IMR-90 (cell line): ENCODE data around the gene FNDC3A. TPM values are rescaled to one million over a fixed set of nuclear protein-coding genes. Genes with fewer than 3 reads are reported as not detected.

Source experiments
- ATAC-seq: fragments of 200-7000 bp; cut with Tn5 transposase; 2 replicates; pipeline ENCODE4 v1.9.1; 2020; ENCODE audit warnings: low read depth, mild to moderate bottlenecking, moderate library complexity
- BruUV-seq: library from RNA; stranded (reverse); fragments of 400-500 nt; replicated peaks from 2 replicates; lab custom pipeline; 2021; lab: Mats Ljungman, UMichigan
- CTCF ChIA-PET: fragments of 300-600 bp; formaldehyde crosslinking; extraction: SDS; loops from one replicate; lab custom pipeline; 2021; ENCODE audit warnings: antibody characterized with exemption; lab: Yijun Ruan, JAX
- POLR2A ChIA-PET: fragments of 300-600 bp; sonication (Branson Sonifier 250); formaldehyde crosslinking; loops from one replicate; lab custom pipeline; 2022; ENCODE audit warnings: antibody characterized with exemption; ENCODE audit not compliant: unreplicated experiment; lab: Charles Lee
- DNase-seq: peaks from one replicate; pipeline ENCODE4 v3.0.0; 2013
- H2AFZ ChIP-seq: replicated peaks from 2 replicates; pipeline ENCODE3; 2013; ENCODE audit warnings: low read length, mild to moderate bottlenecking; ENCODE audit not compliant: poor library complexity
- H2AK5ac ChIP-seq: 2 replicates; pipeline ENCODE4 v1.6.1; 2013; ENCODE audit warnings: low read depth, low read length, inconsistent platforms
- H2AK9ac ChIP-seq: replicated peaks from 2 replicates; pipeline ENCODE3; 2013; ENCODE audit warnings: mild to moderate bottlenecking, low read depth, low read length, moderate library complexity; ENCODE audit not compliant: poor library complexity
- H2BK120ac ChIP-seq: 2 replicates; pipeline ENCODE4 v1.6.1; 2013; ENCODE audit warnings: low read depth, low read length, inconsistent platforms
- H2BK15ac ChIP-seq: 3 replicates; pipeline ENCODE4 v1.6.1; 2013; ENCODE audit warnings: low read depth, low read length, inconsistent platforms
- H2BK20ac ChIP-seq: 2 replicates; pipeline ENCODE4 v1.6.1; 2013; ENCODE audit warnings: low read depth, mild to moderate bottlenecking, inconsistent platforms, low read length, moderate library complexity
- H2BK5ac ChIP-seq: 2 replicates; pipeline ENCODE4 v1.6.1; 2013; ENCODE audit warnings: mild to moderate bottlenecking, low read depth, low read length, inconsistent platforms; ENCODE audit not compliant: poor library complexity, severe bottlenecking
- H3K14ac ChIP-seq: replicated peaks from 2 replicates; pipeline ENCODE4 v1.6.1; 2013; ENCODE audit warnings: low read depth, low read length, inconsistent platforms
- H3K18ac ChIP-seq: 2 replicates; pipeline ENCODE4 v1.6.1; 2013; ENCODE audit warnings: low read depth, low read length, control low read depth
- H3K23ac ChIP-seq: 2 replicates; pipeline ENCODE4 v1.6.1; 2013; ENCODE audit warnings: low read depth, low read length, inconsistent platforms
- H3K27ac ChIP-seq: 2 replicates; pipeline ENCODE4 v1.5.1; 2013; ENCODE audit warnings: mild to moderate bottlenecking, control low read depth, low read length; ENCODE audit not compliant: insufficient read depth
- H3K27me3 ChIP-seq: 2 replicates; pipeline ENCODE4 v1.6.1; 2013; ENCODE audit warnings: low read length; ENCODE audit not compliant: control insufficient read depth, insufficient read depth
- H3K36me3 ChIP-seq: 2 replicates; pipeline ENCODE4 v1.6.1; 2013; ENCODE audit warnings: low read length, mixed read lengths; ENCODE audit not compliant: control insufficient read depth, insufficient read depth
- H3K4ac ChIP-seq: 2 replicates; pipeline ENCODE4 v1.6.1; 2013; ENCODE audit warnings: low read depth, low read length, inconsistent platforms
- H3K4me1 ChIP-seq: 2 replicates; pipeline ENCODE4 v1.6.1; 2013; ENCODE audit warnings: low read length, mixed read lengths; ENCODE audit not compliant: control insufficient read depth, insufficient read depth
- H3K4me2 ChIP-seq: 2 replicates; pipeline ENCODE4 v1.6.1; 2013; ENCODE audit warnings: low read depth, mild to moderate bottlenecking, control low read depth, low read length, moderate library complexity
- H3K4me3 ChIP-seq: 2 replicates; pipeline ENCODE4 v1.5.1; 2013; ENCODE audit warnings: low read depth, mild to moderate bottlenecking, control low read depth, low read length, moderate library complexity; ENCODE audit not compliant: insufficient read depth
- H3K56ac ChIP-seq: 2 replicates; pipeline ENCODE4 v1.6.1; 2013; ENCODE audit warnings: low read length, inconsistent platforms; ENCODE audit not compliant: insufficient read depth; ENCODE audit errors: extremely low read depth
- H3K79me1 ChIP-seq, 2 experiments: 2 replicates each; pipeline ENCODE4 v1.6.1; 2013; ENCODE audit warnings: low read length in 2 of 2, inconsistent platforms in 1 of 2, low read depth in 1 of 2
- H3K9ac ChIP-seq: 2 replicates; pipeline ENCODE4 v1.6.1; 2013; ENCODE audit warnings: low read depth, low read length, control low read depth
- H3K9me1 ChIP-seq: 2 replicates; pipeline ENCODE4 v1.6.1; 2013; ENCODE audit warnings: low read length, inconsistent platforms; ENCODE audit not compliant: insufficient read depth
- H3K9me3 ChIP-seq: 2 replicates; pipeline ENCODE4 v1.6.1; 2013; ENCODE audit warnings: low read length; ENCODE audit not compliant: control insufficient read depth, insufficient read depth
- H4K20me1 ChIP-seq: 2 replicates; pipeline ENCODE4 v1.6.1; 2013; ENCODE audit warnings: low read length, inconsistent platforms; ENCODE audit not compliant: insufficient read depth
- H4K5ac ChIP-seq: 2 replicates; pipeline ENCODE4 v1.6.1; 2013; ENCODE audit warnings: mild to moderate bottlenecking, low read depth, low read length, control low read depth
- H4K8ac ChIP-seq, 2 experiments: 2 replicates each; pipeline ENCODE4 v1.6.1; 2013; ENCODE audit warnings: low read depth in 2 of 2, low read length in 2 of 2, control low read depth in 1 of 2, inconsistent platforms in 1 of 2
- H4K91ac ChIP-seq: 2 replicates; pipeline ENCODE4 v1.6.1; 2013; ENCODE audit warnings: low read depth, low read length, inconsistent platforms; ENCODE audit not compliant: insufficient read depth
- FOS ChIP-seq: fragments of 150-350 bp; IDR thresholded peaks from 2 replicates; pipeline ENCODE4 v1.6.1; 2016; ENCODE audit warnings: low read depth, low read length
- MAFK ChIP-seq: IDR thresholded peaks from 2 replicates; pipeline ENCODE4 v1.6.1; 2012; ENCODE audit warnings: low read depth, low read length, improper control_type of control experiment
- MAZ ChIP-seq: IDR thresholded peaks from 2 replicates; pipeline ENCODE4 v1.6.1; 2012; ENCODE audit warnings: low read depth, mild to moderate bottlenecking, low read length, improper control_type of control experiment, moderate library complexity, borderline replicate concordance
- POLR2A ChIP-seq: IDR thresholded peaks from 2 replicates; pipeline ENCODE4 v1.6.1; 2012; ENCODE audit warnings: mild to moderate bottlenecking, low read depth, low read length
- RCOR1 ChIP-seq: IDR thresholded peaks from 2 replicates; pipeline ENCODE4 v1.6.1; 2012; ENCODE audit warnings: mild to moderate bottlenecking, low read length, improper control_type of control experiment; ENCODE audit not compliant: insufficient replicate concordance
- RFX5 ChIP-seq: IDR thresholded peaks from 2 replicates; pipeline ENCODE4 v1.8.0; 2012; ENCODE audit warnings: low read depth, mild to moderate bottlenecking, low read length, moderate library complexity
- SMC3 ChIP-seq: fragments of 150-350 bp; IDR thresholded peaks from 2 replicates; pipeline ENCODE4 v1.6.1; 2016; ENCODE audit warnings: low read depth, mild to moderate bottlenecking, antibody characterized with exemption, low read length, moderate library complexity
- WGBS, 2 experiments: methylation state at CpG; one replicate each; pipeline versions ENCODE4 v1.1.5 to v1.1.7; 2013; ENCODE audit warnings: missing lambda C conversion rate in 2 of 2; ENCODE audit not compliant: insufficient read length in 1 of 2; ENCODE audit errors: extremely low coverage in 2 of 2; 5-methylcytosine and 5-hydroxymethylcytosine counted together
- dilution Hi-C: fragments of 300-500 bp; cut with HindIII; formaldehyde crosslinking; loops from one replicate; pipeline ENCODE4 v1.14.3; 2018; ENCODE audit warnings: low sequenced_read_pairs; ENCODE audit not compliant: unreplicated experiment
- in situ Hi-C: fragments of 300-500 bp; cut with MboI; formaldehyde crosslinking; loops from 3 replicates; pipeline ENCODE4 v1.14.3; 2019; ENCODE audit warnings: low sequenced_read_pairs, inconsistent platforms, mixed read lengths
- intact Hi-C: fragments of 100-400 bp; cut with micrococcal nuclease; formaldehyde crosslinking; loops from 2 replicates; pipeline ENCODE4 v1.10.0; 2022
- polyA plus RNA-seq, 3 experiments: library from polyadenylated mRNA; depleted of rRNA; stranded (reverse); fragments of >200 nt; gene quantifications; 2 replicates each; pipeline ENCODE4 v1.2.3, GENCODE V29; 2012; ENCODE audit warnings: low replicate concordance in 1 of 3
- total RNA-seq: library from RNA; depleted of rRNA; stranded (reverse); fragments of >200 nt; gene quantifications from 2 replicates; pipeline ENCODE4 v1.2.3, GENCODE V29; 2012
- TF ChIP-seq, protein P1 (sequence below): conservative IDR thresholded peaks from 2 replicates; pipeline ENCODE4 v1.5.1; 2012; ENCODE audit warnings: mild to moderate bottlenecking, low read depth, low read length, improper control_type of control experiment

The FNDC3A gene
- total and polyA plus RNA-seq, 2 of the 4 experiments (the other 2 are of a cell fraction): 29.2 to 60.4 TPM

DNA sequence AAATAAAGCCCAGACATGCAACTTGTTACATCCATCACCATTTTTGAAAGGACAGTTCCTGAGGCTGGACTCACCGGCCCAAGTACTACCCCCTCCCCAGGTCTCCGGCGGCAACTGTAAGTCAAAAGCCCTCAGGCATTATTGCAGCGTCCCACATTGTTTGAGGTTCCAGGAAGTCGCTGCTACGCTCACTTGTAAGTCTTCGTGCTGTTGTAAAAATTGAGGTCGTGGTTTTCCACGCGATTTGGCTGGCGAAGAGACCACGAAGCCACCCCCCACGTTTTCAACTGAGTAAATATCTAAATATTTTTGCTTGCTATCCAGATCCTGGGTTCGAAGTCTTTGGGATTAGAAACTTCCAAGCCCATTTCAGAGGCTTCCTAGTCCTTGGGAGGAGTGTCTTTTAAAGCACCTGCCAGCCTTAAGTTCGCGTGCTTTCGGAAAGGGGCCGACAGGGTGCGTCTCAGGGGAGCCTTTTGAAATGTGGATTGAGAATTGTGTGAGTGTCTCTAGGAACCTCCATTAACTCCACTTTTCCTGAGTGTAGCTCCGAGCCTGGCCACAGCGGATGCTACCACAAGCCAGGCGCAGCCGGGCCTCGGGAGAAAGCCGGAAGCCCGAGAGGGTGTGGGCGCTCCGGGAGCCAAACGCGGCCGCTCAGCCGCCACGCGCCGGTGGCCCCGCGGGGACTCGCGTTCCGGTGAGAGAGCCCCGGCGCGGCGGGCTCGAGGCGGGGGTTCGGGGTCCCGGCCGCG lies 434 bp upstream of the FNDC3A start (continued):
- TF ChIP-seq RCOR1 (no peak), POLR2A (no peak), SMC3 (no peak; the same call in 1 of the 2 replicates)

DNA sequence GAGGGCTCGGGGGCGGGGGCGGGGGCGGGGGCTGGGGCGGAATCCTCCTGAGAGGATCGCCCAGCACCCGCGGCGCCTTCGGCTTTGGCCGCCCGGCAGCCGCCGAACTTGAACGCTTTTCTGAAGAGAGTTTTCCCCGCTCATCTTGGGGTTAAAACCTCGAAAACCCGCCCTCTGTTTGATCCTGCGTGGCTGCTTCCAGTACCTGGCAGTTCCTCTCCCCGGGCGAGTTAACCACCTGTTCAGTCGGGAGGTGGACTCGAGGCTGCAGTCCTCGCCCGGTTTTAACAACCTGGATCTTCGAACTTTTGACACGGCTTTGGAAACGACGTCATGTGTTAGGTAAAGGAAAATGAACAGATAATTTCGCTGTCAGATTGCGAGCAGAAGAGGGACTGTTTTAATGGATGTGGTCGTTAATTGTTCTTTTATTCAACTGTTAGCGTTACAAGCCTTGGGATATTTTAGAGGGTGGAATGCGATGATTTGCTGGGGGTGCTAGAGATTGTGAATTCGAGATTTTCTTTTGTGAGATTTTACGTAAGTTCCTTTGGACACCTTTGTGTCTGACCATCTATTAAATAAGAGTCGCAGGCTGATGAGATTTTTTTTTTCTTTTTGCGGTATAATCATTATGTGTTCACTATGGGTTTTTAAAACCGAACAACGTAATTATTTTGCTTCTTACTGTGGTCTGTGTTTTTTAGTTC lies 1.0 kb downstream of the FNDC3A start:
- Histone ChIP-seq H3K27me3 (no peaks in the 10 kb centered on the region), H2BK15ac (peak overlapping the region; percentile 66; the same call in 1 of the 3 replicates), H3K4me2 (peak overlapping the region; percentile 87), H3K36me3 (no peaks in the 10 kb centered on the region), H4K20me1 (peaks cover 9% of the 10 kb centered on the region; the same call in 1 of the 2 replicates), H3K4ac (peak overlapping the region; percentile 79), H2AK5ac (peak overlapping the region; percentile 20; the same call in 1 of the 2 replicates), H3K14ac (peak overlapping the region; percentile 44), H4K91ac (peak overlapping the region; percentile 61), H3K9ac (peak overlapping the region; percentile 94), H3K9me1 (no peaks in the 10 kb centered on the region), H2BK20ac (no peak overlapping the region; the same call in 1 of the 2 replicates), H2AK9ac (peak overlapping the region; percentile 83), H3K56ac (peak overlapping the region; percentile 40), H3K4me3 (peak overlapping the region; percentile 99), H2BK120ac (peak overlapping the region; percentile 80; the same call in 1 of the 2 replicates), H3K18ac (peak overlapping the region; percentile 90), H3K79me1 (peaks cover 5 to 33% of the 10 kb centered on the region in 2 experiments; a peak in 2 of 4 replicates), H4K8ac (peak overlapping the region; percentile 37 to 38), H3K9me3 (peaks cover 2% of the 10 kb centered on the region), H3K4me1 (peaks cover 9% of the 10 kb centered on the region; the same call in 1 of the 2 replicates), H4K5ac (peak overlapping the region; percentile 75), H2BK5ac (peak overlapping the region; percentile 88), H2AFZ (peak overlapping the region; percentile 90), H3K23ac (peak overlapping the region; percentile 90), H3K27ac (peak overlapping the region; percentile 92)
- WGBS, 2 experiments: 0% methylated on average over 8 of the region's 40 CpGs; no CpG with 5 or more reads in 1 of the 2 experiments
- CTCF ChIA-PET: no interaction called here
- POLR2A ChIA-PET: no interaction called here
- dilution Hi-C loops (no loop called here), in situ Hi-C loops (no loop called here), intact Hi-C loops (loop anchor here (1.0 to 10.0 kb wide), 5 partner anchors 91 to 628 kb away; no protein-coding TSS in a partner anchor)
- no peak for DNase-seq
- TF ChIP-seq SMC3: no peak
- TF ChIP-seq MAFK: no peak
- TF ChIP-seq MAZ: no peak
- 0 out of 2 replicates have a peak, but pooled peaks have one; percentile 6 for TF ChIP-seq POLR2A
- TF ChIP-seq RFX5: no peak
- TF ChIP-seq, protein P1, sequence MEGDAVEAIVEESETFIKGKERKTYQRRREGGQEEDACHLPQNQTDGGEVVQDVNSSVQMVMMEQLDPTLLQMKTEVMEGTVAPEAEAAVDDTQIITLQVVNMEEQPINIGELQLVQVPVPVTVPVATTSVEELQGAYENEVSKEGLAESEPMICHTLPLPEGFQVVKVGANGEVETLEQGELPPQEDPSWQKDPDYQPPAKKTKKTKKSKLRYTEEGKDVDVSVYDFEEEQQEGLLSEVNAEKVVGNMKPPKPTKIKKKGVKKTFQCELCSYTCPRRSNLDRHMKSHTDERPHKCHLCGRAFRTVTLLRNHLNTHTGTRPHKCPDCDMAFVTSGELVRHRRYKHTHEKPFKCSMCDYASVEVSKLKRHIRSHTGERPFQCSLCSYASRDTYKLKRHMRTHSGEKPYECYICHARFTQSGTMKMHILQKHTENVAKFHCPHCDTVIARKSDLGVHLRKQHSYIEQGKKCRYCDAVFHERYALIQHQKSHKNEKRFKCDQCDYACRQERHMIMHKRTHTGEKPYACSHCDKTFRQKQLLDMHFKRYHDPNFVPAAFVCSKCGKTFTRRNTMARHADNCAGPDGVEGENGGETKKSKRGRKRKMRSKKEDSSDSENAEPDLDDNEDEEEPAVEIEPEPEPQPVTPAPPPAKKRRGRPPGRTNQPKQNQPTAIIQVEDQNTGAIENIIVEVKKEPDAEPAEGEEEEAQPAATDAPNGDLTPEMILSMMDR: no peak
- TF ChIP-seq FOS: no peak
- ATAC-seq: no peak
- TSS peak; percentile 76 for BruUV-seq
